ENCODE data around the gene NUP98. TPM values are rescaled to one million over a fixed set of nuclear protein-coding genes. Genes with fewer than 3 reads are reported as not detected.

The NUP98 gene
- polyA plus RNA-seq, 2 of the 4 experiments (the other 2 are of a cell fraction) = 54.2 to 121 TPM

GRCh38 chr11:3822312-3822711 is 25.0 kb upstream of the NUP98 start (continued):
- TF ChIP-seq REST (IDR thresholded peaks at IDR 0.05) (no peak), POLR2A (IDR thresholded peaks at IDR 0.05; ENCODE audit: low read length) (no peak)

- Histone ChIP-seq H3K9me3 (no peaks in the 10 kb centered on the region), H3K4me1 (peaks cover 6% of the 10 kb centered on the region; the same call in 1 of the 3 replicates), H3K4me3 (no peak overlapping the region), H3K4me2 (no peak overlapping the region), H3K27ac (no peak overlapping the region)
- no peak for TF ChIP-seq BHLHE40 (IDR thresholded peaks at IDR 0.05; ENCODE audit: low read depth, low read length)
- no peak for TF ChIP-seq NFE2L2 (conservative IDR thresholded peaks at IDR 0.05; ENCODE audit: low read length)
- TF ChIP-seq REST (IDR thresholded peaks at IDR 0.05) = no peak
- no peak for TF ChIP-seq ZC3H11A (IDR thresholded peaks at IDR 0.05)
- no peak for TF ChIP-seq EHMT2 (IDR thresholded peaks at IDR 0.05; ENCODE audit: low read depth)
- no peak for TF ChIP-seq RFX5 (IDR thresholded peaks at IDR 0.05)
- no peak for TF ChIP-seq PHF8 (IDR thresholded peaks at IDR 0.05; ENCODE audit: borderline replicate concordance, low read depth)
- no peak for TF ChIP-seq MYC (IDR thresholded peaks at IDR 0.05; ENCODE audit: borderline replicate concordance, low read length)
- no peak for TF ChIP-seq KDM5A (IDR thresholded peaks at IDR 0.05)
- no peak for TF ChIP-seq MAX (IDR thresholded peaks at IDR 0.05)
- no peak for TF ChIP-seq RNF2 (IDR thresholded peaks at IDR 0.05; ENCODE audit: borderline replicate concordance, low read depth)
- TF ChIP-seq GATA3 (IDR thresholded peaks at IDR 0.05; ENCODE audit: borderline replicate concordance) = no peak
- no peak for TF ChIP-seq FOSB (CRISPR knock-in tag; IDR thresholded peaks at IDR 0.05)
- no peak for TF ChIP-seq HES2 (IDR thresholded peaks at IDR 0.05)
- ChIA-PET CTCF (interaction anchor here (1.1 to 6.7 kb wide), 5 partner anchors 10 to 253 kb away, joined by 5 to 66 read pairs (median 7); partner anchors contain the start of genes PGAP2 and STIM1), POLR2A (no interaction called here)
- DNase-seq (ENCODE audit: low read depth in 1 of 2, low spot score in 1 of 2) = no peak
- WGBS (ENCODE audit: missing lambda C conversion rate) = 82% methylated on average over 2 of the region's 2 CpGs
- no peak for ATAC-seq
- no peak for FAIRE-seq
Observed at GRCh38 chr11:3820971-3821370, 23.6 kb upstream of the NUP98 start.

GRCh38 chr11:3817181-3817800 is 19.9 kb upstream of the NUP98 start:
- ATAC-seq = no peak
- no peak overlapping the region for H3K27ac ChIP-seq
- 85% methylated on average over 10 of the region's 10 CpGs for WGBS (ENCODE audit: missing lambda C conversion rate)
- ChIA-PET CTCF (interaction anchor here (0.8 to 6.7 kb wide), 5 partner anchors 8 to 256 kb away, joined by 3 to 66 read pairs (median 5); partner anchors contain the start of genes PGAP2 and STIM1), POLR2A (interaction anchor here (1.8 kb wide), 1 partner anchor 19 kb away, joined by 5 read pairs; no protein-coding TSS in a partner anchor)
- no peak overlapping the region for H3K4me2 ChIP-seq
- H3K4me3 ChIP-seq = no peak overlapping the region
- no peaks in the 10 kb centered on the region for H3K9me3 ChIP-seq
- DNase-seq (ENCODE audit: low read depth in 1 of 2, low spot score in 1 of 2) = no peak
- FAIRE-seq = no peak
- H3K4me1 ChIP-seq = no peaks in the 10 kb centered on the region
- TF ChIP-seq ZFP36 (IDR thresholded peaks at IDR 0.05; ENCODE audit: borderline replicate concordance, partially characterized antibody) = no peak
- no peak for TF ChIP-seq HOXA7 (CRISPR knock-in tag; IDR thresholded peaks at IDR 0.05)
- TF ChIP-seq EHMT2 (IDR thresholded peaks at IDR 0.05; ENCODE audit: low read depth) = no peak
- TF ChIP-seq JUN (IDR thresholded peaks at IDR 0.05) = no peak
- no peak for TF ChIP-seq POLR2A (IDR thresholded peaks at IDR 0.05; ENCODE audit: low read length)
- no peak for TF ChIP-seq MYC (IDR thresholded peaks at IDR 0.05; ENCODE audit: borderline replicate concordance, low read length)
- TF ChIP-seq FOXS1 (CRISPR knock-in tag; IDR thresholded peaks at IDR 0.05) = no peak
- no peak for TF ChIP-seq HMGXB4 (CRISPR knock-in tag; IDR thresholded peaks at IDR 0.05; ENCODE audit: borderline replicate concordance)
- no peak for TF ChIP-seq TFCP2L1 (CRISPR knock-in tag; IDR thresholded peaks at IDR 0.05)
- no peak for TF ChIP-seq MAZ (IDR thresholded peaks at IDR 0.05; ENCODE audit: borderline replicate concordance, low read depth, low read length)
- TF ChIP-seq RAD21 (conservative IDR thresholded peaks at IDR 0.05 in 1 of 2, IDR thresholded peaks at IDR 0.05 in 1 of 2) = no peak
- no peak for TF ChIP-seq NFE2L2 (conservative IDR thresholded peaks at IDR 0.05; ENCODE audit: low read length)

Measured in A549 (cell line).